Measurements from ENCODE around the gene RAC3.

Gene RAC3

DNA sequence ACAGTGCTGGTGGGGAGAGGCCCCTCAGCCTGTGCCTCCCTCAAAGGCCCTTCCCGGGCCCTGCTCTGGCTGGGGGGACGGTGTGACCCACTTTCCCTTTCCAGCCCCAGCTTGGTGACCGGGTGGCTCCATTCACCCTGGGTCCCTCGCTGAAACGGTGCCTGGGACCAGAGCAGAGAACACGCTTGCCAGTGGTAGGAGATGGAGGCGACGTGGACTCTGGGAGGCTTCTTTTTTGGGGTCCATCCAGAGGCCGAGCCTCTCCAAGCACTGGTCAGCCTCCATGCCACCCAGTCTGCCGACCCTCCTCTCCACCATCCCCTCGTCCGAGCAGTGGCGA, 16.5 kb upstream of the RAC3 start:
- DNase-seq (no peak), ATAC-seq (ENCODE audit: insufficient read depth, low read depth) (no peak)
- H3K4me2 ChIP-seq (ENCODE audit: insufficient read depth, low read length): no peak overlapping the region
- H3K9ac ChIP-seq (ENCODE audit: low read depth, low read length): no peak overlapping the region
- H3K36me3 ChIP-seq (ENCODE audit: insufficient read depth, low read length): peaks cover 27% of the 10 kb centered on the region
- H2AFZ ChIP-seq (ENCODE audit: low read depth, low read length): no peak overlapping the region
- no peaks in the 10 kb centered on the region for H3K27me3 ChIP-seq (ENCODE audit: insufficient read depth, low read length, poor library complexity)
- TF ChIP-seq, protein P1, sequence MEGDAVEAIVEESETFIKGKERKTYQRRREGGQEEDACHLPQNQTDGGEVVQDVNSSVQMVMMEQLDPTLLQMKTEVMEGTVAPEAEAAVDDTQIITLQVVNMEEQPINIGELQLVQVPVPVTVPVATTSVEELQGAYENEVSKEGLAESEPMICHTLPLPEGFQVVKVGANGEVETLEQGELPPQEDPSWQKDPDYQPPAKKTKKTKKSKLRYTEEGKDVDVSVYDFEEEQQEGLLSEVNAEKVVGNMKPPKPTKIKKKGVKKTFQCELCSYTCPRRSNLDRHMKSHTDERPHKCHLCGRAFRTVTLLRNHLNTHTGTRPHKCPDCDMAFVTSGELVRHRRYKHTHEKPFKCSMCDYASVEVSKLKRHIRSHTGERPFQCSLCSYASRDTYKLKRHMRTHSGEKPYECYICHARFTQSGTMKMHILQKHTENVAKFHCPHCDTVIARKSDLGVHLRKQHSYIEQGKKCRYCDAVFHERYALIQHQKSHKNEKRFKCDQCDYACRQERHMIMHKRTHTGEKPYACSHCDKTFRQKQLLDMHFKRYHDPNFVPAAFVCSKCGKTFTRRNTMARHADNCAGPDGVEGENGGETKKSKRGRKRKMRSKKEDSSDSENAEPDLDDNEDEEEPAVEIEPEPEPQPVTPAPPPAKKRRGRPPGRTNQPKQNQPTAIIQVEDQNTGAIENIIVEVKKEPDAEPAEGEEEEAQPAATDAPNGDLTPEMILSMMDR (IDR thresholded peaks at IDR 0.05; ENCODE audit: borderline replicate concordance, extremely low read depth, low read length, poor library complexity, severe bottlenecking): no peak
- TF ChIP-seq EZH2 (IDR thresholded peaks at IDR 0.05; ENCODE audit: borderline replicate concordance, low read depth, low read length, severe bottlenecking): no peak
- no peaks in the 10 kb centered on the region for H3K4me1 ChIP-seq (ENCODE audit: insufficient read depth, low read length)
- H3K9me3 ChIP-seq (ENCODE audit: insufficient read depth, low read length, severe bottlenecking): no peaks in the 10 kb centered on the region
- peaks cover 12% of the 10 kb centered on the region for H4K20me1 ChIP-seq (ENCODE audit: insufficient read depth, low read length)
- no peak overlapping the region for H3K4me3 ChIP-seq (ENCODE audit: low read depth in 1 of 2, low read length in 2 of 2)
- peaks cover 2% of the 10 kb centered on the region; the same call in 1 of the 2 replicates for H3K79me2 ChIP-seq (ENCODE audit: insufficient read depth, low read length)
- no peak overlapping the region for H3K27ac ChIP-seq (ENCODE audit: low read length)

DNA sequence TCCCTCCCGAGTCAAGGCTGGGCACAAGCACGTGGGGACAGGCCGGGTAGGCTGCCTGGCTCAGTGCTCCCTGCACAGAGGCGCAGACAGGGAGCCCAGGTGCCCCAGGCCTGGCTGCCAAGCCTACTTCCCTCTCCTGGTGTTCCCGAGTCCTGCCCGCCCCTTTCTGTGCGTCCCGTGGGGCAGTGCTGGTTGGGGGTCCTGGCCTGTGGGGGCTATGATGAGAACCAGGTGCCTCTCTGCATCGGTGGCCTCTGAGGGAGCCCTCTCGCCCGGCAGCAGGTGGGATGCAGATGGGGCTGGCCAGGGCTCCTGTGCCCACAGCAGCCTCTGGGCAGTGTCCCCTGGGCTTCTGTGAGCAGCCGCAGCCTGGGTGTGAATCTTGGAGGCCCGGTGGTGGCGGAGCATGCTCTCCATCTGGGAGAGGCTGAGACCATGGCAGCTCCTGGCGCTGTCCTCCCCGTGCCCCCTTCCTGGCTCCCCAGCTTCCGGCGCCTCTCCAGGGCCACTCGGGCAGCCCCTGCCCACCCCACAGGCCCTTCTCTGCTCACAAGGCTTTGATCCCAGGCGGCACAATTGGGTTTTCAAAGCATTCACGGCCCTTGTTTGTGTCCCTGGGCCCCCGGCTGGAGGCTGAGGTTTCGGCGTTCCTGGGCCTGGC, 16.0 kb upstream of the RAC3 start:
- Histone ChIP-seq H3K9me3 (ENCODE audit: insufficient read depth, low read length, severe bottlenecking) (no peaks in the 10 kb centered on the region), H3K79me2 (ENCODE audit: insufficient read depth, low read length) (peaks cover 7% of the 10 kb centered on the region), H3K27ac (ENCODE audit: low read length) (no peak overlapping the region), H3K36me3 (ENCODE audit: insufficient read depth, low read length) (peaks cover 31% of the 10 kb centered on the region), H3K4me1 (ENCODE audit: insufficient read depth, low read length) (peaks cover 5% of the 10 kb centered on the region), H3K9ac (ENCODE audit: low read depth, low read length) (no peak overlapping the region), H2AFZ (ENCODE audit: low read depth, low read length) (no peak overlapping the region), H3K27me3 (ENCODE audit: insufficient read depth, low read length, poor library complexity) (no peaks in the 10 kb centered on the region), H3K4me2 (ENCODE audit: insufficient read depth, low read length) (no peak overlapping the region), H4K20me1 (ENCODE audit: insufficient read depth, low read length) (peaks cover 17% of the 10 kb centered on the region), H3K4me3 (ENCODE audit: low read depth in 1 of 2, low read length in 2 of 2) (no peak overlapping the region)
- TF ChIP-seq, protein P1 (IDR thresholded peaks at IDR 0.05; ENCODE audit: borderline replicate concordance, extremely low read depth, low read length, poor library complexity, severe bottlenecking): no peak
- TF ChIP-seq EZH2 (IDR thresholded peaks at IDR 0.05; ENCODE audit: borderline replicate concordance, low read depth, low read length, severe bottlenecking): no peak
- DNase-seq (no peak), ATAC-seq (ENCODE audit: insufficient read depth, low read depth) (no peak)

DNA sequence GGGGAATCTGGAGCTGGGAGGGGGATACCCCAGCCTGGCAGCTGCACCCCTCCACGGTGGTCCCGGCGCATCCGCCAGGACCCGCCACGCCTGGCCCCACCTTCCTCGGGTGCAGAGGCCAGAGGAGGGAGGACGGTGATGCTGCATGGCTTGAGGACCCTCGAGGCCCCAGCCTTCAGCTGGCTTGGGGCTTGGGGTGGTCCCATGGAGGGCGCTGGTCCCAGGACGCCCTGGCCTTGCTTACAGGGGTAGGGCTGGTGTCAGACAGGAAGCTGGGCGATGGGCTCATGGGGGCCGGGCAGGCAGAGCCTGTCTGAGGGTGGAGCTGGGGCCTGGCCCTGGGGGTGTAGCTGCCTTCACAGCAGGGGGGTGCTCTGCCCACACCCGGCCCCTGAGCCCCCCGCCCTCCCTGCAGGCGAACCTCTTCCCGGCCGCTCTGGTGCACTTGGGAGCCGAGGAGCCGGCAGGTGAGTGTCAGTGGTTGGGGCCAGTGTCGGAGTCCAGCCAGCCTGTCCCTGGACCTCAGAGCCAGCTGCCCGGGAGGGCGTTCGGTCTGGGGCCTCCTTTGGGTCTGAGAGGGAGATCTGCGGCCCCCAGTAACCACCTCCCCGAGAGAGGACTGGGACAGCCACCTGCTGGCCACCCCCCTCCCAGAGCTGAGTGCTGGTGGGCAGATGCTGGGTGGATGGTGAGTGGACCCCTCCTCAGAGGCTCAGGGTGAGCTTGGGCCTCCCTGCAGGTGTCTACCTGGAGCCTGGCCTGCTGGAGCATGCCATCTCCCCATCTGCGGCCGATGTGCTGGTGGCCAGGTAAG, 15.2 kb upstream of the RAC3 start:
- DNase-seq: no peak
- H3K36me3 ChIP-seq (ENCODE audit: insufficient read depth, low read length): peaks cover 31% of the 10 kb centered on the region
- peaks cover 13% of the 10 kb centered on the region for H3K4me1 ChIP-seq (ENCODE audit: insufficient read depth, low read length)

More for the DNA sequence above, 15.2 kb upstream of the RAC3 start:
- TF ChIP-seq EZH2 (IDR thresholded peaks at IDR 0.05; ENCODE audit: borderline replicate concordance, low read depth, low read length, severe bottlenecking): no peak
- TF ChIP-seq, protein P1 (IDR thresholded peaks at IDR 0.05; ENCODE audit: borderline replicate concordance, extremely low read depth, low read length, poor library complexity, severe bottlenecking): no peak
- H3K27me3 ChIP-seq (ENCODE audit: insufficient read depth, low read length, poor library complexity): no peaks in the 10 kb centered on the region
- no peak overlapping the region for H3K4me3 ChIP-seq (ENCODE audit: low read depth in 1 of 2, low read length in 2 of 2)
- peaks cover 25% of the 10 kb centered on the region for H4K20me1 ChIP-seq (ENCODE audit: insufficient read depth, low read length)
- H3K9ac ChIP-seq (ENCODE audit: low read depth, low read length): no peak overlapping the region
- no peaks in the 10 kb centered on the region for H3K9me3 ChIP-seq (ENCODE audit: insufficient read depth, low read length, severe bottlenecking)
- H3K4me2 ChIP-seq (ENCODE audit: insufficient read depth, low read length): no peak overlapping the region
- peaks cover 15% of the 10 kb centered on the region for H3K79me2 ChIP-seq (ENCODE audit: insufficient read depth, low read length)
- H2AFZ ChIP-seq (ENCODE audit: low read depth, low read length): no peak overlapping the region
- no peak for ATAC-seq (ENCODE audit: insufficient read depth, low read depth)
- no peak overlapping the region for H3K27ac ChIP-seq (ENCODE audit: low read length)

Data from DND-41 (cell line).